Stimulated activated CD4-positive, alpha-beta T cell treated with anti-CD3 and anti-CD28 coated beads, Interleukin-1b, Interleukin-23, amount 100 ng/mL, for 1 hour (primary cell): ENCODE measurements around the gene ZNF396.

Experiments
- DNase-seq, 2 donors: peaks; one replicate each; pipeline ENCODE4 v3.0.0-alpha.2; 2020; ENCODE audit warnings: low read depth in 2 of 2

The ZNF396 gene

GRCh38 chr18:35335866-35336265, 41.3 kb downstream of the ZNF396 start:
- DNase-seq = no peak

- no peak for DNase-seq
These were observed 42.3 kb downstream of the ZNF396 start for GRCh38 chr18:35334821-35335220.

- DNase-seq = no peak
These were observed 42.9 kb downstream of the ZNF396 start for GRCh38 chr18:35334212-35334611.

DNA sequence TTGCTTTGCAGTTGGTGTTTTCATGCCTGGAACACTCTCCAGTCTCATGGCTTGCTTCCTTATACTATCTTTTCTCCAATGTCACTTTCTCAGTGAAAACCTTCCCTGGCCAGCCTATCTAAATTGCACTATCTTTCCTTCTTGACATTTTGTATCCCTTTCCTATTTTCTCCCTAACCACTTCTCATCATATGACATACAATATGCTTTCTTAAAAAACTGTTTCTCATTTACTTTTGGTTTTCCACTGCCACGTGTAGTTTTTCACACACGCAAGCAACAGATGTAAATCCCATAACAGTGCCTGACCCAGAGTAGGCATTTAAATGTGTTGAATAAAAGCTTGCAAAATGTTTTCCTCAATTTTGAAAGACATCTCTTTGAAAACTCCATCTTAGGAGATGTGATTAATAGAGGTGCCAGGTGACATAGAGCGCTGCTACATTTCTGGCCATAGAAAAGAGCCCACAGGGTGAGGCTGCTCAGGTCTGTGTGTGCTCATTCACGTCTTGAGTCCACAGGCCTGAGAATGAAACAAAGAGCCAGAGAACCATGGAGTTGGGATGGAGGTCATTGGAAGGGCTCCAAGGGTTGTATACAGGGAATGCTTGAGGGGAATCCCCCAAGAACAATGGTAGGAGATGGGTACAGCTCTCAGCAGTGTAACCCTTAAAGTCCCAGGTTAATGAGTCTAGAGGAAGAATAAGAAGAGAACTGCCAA, 45.6 kb downstream of the ZNF396 start:
- no peak for DNase-seq

DNA sequence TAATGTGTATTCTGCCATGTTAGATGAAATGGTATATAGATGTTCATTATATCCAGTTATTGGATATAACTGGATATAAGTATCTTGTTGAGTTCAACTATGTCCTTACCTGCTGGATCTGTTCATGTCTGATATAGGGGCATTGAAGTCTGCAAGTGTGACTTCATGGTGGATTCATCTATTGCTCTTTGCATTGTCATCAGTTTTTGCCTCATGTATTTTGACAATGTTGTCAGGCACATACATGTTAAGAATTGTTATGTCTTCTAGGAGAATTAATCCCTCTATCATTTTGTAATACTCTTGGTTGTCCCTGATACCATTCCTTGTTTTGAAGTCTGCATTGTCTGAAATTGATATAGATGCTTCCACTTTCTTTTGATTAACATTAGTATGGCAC, 48.3 kb downstream of the ZNF396 start:
- no peak for DNase-seq

DNA sequence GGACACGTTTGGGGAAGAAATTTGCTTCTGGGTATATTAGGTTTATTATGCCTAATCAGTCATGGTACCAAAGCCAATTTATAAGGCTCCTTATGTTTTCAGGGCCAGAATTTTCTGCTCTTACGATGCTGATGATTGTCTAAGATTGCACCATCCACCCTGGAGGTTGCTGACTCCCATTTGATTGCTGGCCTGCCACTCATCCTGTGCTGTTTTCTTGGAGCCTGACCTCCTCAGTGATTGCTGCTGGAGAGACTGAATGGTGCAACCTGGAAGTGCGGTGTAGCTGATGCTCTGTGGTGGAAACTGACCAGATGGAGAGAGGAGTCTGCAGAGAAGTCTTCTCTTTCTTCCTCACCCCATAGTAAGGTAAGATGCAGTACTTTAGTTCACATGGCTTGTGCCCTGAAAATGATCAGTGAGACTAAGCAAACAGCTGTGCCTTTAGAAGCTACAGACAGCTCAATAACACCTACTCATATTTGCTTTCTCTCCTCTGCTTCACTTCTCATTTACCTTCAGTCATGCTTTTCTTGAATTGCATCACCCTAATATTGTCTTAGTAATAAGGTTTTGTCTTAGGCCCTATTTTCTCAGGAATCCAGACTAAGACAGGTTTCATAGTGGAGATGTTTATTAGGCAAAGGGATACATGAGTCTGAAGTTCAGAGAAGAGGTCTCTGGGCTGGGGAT, 50.3 kb downstream of the ZNF396 start:
- DNase-seq = no peak

- no peak for DNase-seq
These were observed 52.0 kb downstream of the ZNF396 start for GRCh38 chr18:35324926-35325655.

DNA sequence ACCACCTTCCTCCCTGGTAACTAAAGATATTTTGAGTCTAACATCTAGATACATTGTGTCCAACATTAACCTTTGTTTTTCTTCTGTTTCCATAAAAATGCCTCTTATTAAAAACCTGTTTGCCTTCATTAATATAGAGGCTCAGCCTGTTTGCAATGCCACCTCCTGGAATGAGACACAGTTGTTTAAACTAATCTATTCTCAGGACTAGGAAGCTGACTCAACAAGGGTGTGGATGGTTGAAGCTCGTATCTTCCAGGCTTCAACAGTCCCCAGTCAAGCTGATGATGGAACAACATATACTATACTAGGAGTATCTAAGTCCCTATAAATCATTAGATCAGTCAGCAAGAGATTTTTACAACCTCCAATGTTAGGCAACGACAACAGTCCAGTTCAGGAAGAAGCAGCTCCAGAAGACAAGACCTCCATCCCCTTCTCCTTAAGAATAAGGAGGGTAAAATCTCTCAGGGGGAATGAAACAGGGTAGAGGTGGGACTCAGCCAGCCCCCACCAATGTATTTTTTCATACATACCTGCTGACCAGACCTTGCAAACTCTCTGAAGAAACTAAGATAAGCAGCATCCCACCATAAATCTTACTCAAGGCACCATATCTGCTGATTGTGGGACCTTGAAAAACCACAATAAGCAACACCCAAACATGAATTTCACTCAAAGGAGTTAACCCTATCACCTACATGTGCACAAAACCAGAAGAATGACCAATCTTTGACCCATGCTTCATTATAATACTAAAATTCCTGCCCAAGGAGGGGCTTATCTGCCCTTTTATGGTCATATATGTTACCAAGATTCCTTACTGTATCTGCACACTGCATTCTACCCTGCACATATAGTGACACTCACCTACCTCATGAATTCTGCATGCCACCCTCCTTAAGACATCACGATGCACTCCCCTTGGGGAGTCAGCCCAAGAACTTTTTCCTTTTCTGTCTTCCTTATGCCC, 54.4 kb downstream of the ZNF396 start:
- no peak for DNase-seq
